GM03348 (cell line): ENCODE results near the gene HDAC4.
"Not testable (repeated sequence)": the region's sequence is repeated elsewhere in the genome, so short reads cannot be mapped to it uniquely, and the experiment has no call there.

Source experiments
- DNase-seq: peaks from one replicate; pipeline ENCODE4 v3.0.0; 2012; ENCODE audit warnings: low spot score

The HDAC4 gene

DNA sequence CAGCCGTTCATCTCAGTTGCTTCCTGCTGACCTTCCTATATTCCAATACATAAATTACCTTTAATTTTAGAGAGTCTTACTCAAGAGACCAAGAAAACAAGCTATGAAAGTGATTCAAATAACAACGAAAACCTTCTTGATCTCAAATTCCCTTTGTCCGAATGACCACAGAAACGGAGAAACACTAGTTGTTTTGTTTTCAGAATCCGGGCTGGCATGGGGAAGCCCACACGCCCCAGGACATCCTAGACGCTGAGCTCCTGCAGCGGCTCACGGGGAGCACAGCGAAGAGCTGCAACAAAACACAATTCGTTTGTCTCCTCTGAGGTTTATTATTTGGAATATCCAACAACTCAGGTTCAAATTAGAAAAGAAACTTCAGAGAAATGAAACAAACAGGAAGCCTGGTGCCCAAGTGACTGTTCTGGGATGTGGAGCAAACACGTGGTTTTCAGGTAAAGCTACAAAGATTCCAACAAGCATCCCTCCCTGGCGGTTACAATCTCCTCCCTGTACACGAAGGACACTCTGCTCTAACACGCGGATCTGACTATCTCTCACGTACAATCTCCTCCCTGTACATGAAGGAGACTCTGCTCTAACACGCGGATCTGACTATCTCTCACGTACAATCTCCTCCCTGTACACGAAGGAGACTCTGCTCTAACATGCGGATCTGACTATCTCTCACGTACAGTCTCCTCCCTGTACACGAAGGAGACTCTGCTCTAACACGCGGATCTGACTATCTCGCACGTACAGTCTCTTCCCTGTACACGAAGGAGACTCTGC, 315.4 kb downstream of the HDAC4 start:
- no peak for DNase-seq

DNA sequence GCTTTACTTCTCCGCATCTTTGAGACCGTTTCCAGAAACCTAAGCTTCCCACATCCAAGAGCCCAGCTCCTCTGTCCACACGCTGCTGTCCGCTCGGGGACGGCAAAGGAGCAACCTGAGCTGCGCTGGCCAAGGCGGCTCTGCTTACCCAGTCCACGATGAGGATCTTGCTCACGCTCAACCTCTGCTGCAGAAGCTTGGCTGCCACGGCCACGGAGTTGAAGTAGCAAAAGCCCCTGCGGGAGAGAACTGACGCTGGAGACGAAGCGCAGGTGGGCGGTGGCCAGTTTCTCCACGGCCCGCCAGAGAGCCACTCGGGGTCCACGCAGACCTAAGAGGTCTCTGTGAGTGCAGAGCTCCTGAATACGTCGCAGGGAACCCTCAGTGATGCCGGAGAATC, 316.8 kb downstream of the HDAC4 start:
- no peak for DNase-seq

DNA sequence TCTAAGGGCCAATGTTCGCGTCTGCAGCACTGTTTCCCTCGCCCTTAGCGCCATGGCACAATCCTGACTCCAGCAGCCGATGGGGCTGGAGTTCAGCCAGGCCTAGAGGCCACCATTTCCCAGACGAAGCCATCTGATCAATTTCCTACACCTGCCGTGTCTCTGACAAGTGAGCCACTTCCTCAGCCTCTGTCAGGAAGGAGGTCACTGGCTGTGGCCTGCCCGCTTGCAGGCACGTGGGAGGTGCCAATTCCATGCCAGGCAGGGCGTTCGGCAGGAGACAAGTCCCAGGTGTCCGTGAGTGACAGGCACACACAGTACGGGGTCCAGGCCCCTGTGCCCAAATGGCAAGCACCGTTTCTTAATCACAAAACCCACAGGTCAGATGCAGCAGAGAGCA, 318.4 kb downstream of the HDAC4 start:
- DNase-seq: no peak

DNA sequence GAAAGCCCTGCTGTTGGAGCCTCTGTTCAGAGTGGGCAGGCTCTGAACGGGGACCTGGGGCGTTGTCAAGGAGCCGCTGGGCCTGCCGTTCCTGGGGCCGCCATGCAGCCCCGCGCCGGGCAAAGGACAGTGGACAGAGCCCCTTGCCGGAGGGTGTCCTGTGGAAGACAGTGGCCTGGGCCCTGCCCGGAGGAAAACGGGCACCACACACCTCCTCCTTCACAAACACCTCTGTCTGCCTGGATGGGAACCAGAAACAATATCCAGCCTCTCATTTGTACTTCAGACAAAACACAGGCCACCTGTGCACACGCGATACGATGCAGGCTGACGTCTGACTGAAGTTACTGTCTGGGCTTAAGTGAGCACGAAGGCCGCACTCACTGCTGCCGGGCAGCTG, 319.2 kb downstream of the HDAC4 start:
- no peak for DNase-seq

DNA sequence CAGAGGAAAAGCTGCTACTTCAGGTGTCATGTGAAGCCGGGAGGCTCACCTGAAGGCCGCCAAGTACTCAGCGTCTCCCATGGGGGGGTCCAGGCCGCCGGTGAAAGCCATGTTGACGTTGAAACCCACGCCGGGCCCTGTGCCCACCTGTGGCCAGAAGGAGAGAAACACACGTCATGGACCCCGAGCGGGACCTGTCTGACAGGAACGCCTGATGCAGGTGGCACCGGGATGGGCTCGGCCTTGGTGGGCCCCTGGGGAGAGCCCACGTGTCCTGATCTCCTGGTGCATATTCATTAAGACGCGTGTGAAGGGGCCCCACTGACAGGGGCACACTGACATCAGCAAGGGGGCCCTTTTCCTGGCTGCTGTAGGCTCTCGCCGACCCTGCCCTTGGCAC, 319.8 kb downstream of the HDAC4 start:
- no peak for DNase-seq

DNA sequence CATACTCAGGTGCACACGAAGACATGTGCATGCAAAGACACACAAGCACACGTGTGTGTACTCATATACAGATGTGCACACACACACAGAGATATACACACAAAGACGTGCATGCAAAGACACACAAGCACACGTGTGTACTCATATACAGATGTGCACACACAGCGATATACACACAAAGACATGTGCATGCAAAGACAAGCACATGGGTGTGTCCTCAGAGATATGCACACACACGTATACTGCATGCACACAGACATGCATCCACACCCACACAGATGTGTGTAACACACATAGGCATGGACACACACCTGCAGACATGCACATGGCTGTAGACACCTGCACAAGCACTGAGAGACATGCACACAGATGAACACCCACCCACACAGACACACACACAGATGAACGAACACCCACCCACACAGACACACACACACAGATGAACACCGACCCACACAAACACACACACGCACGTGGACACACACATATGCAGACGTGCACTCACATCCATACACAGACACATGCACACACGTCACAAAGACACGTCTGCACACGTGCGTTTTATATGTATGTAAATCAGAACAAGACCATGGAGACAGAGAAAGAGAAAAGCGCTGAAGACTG, 321.0 kb downstream of the HDAC4 start:
- no peak for DNase-seq

DNA sequence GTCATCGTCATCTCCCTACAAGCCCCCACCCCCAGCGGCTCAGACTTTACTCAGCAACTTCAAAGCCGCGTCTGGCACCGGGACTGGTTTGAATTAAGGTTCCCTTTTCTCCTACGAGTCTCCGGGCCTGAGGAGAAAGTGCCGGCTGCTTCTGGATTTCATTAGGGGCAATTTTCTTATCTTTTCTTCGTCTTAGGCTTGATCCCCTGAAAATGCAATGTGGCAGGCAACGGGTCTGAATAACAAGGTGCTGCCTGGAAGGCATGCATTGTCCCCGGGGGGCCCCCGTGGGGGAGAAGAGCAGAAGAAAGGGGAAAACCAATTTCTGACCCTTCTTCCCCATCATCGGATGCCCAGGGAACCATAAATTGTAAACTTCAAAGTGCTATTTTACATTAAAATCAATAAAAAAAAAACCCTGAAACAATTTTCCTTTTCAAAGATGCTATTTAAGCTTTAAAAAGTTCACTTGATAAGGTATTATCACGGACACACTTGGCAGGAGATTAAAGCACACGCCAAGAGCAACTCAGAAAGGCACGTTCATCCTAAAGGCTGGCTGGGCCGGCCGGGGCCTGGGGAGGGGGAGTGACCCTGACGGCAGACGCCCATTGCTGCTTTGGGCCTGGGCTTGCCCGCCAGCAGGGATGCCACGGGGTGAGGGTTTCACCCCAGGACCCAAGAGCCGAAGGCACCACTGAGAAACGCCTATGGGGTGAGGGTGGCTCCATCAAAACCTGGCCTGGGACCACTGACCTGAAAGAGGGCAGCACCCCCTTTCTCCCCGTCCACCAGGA, 322.5 kb downstream of the HDAC4 start:
- no peak for DNase-seq

DNA sequence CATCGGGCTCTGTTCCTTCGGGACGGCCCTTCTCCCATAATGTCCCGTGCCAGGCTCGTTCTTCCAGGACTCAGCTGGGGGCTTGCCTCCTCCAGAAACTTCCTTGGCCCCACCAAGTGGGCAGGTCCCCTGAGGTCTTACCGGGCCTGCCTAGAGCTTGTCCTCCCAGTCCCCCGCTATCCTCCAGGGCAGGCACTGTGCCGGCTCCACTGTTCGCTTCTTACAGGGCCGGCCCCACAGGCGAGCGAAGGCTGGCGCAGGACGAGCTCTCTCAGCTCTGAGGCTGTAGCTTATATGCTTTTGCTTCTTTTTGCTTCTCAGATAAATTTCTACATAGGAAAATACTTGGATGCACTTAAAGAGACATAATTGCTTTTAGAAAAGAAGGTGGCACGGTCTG, 323.6 kb downstream of the HDAC4 start:
- DNase-seq: no peak

DNA sequence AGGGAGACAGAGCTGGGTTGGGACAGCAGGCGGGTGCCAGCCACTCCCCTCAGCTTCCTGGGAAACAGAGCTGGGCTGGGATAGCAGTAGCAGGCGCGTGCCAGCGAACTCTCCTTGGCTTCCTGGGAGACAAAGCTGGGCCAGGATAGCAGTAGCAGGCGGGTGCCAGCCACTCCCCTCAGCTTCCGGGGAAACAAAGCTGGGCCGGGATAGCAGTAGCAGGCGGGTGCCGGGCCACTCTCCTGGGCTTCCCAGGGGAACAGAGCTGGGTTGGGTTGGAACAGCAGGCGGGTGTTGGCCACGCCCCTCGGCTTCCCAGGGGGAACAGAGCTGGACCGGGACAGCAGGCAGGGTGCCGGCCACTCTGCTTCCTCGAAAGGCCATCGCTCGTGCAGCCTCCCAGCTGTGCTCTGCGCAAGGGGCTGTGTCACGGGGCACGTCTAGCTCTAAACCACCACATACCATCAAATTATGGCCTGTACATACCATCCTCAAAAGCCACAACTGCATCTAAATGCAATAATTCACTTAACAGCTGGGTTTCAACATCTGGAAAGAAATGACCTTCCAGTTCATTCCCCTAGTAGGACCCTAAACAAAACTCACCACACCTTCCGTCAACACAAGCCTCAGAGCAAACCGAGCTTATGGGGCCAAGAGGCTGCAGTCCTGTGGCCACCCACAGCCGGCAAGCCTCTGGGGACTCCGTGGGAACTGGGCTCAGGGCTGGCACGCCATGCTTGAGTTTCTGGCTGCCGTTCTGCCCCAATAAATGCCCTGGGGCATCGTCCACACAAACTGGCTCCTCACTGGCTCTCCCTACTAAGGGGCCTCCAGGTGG, 324.7 kb downstream of the HDAC4 start:
- DNase-seq: no peak

DNA sequence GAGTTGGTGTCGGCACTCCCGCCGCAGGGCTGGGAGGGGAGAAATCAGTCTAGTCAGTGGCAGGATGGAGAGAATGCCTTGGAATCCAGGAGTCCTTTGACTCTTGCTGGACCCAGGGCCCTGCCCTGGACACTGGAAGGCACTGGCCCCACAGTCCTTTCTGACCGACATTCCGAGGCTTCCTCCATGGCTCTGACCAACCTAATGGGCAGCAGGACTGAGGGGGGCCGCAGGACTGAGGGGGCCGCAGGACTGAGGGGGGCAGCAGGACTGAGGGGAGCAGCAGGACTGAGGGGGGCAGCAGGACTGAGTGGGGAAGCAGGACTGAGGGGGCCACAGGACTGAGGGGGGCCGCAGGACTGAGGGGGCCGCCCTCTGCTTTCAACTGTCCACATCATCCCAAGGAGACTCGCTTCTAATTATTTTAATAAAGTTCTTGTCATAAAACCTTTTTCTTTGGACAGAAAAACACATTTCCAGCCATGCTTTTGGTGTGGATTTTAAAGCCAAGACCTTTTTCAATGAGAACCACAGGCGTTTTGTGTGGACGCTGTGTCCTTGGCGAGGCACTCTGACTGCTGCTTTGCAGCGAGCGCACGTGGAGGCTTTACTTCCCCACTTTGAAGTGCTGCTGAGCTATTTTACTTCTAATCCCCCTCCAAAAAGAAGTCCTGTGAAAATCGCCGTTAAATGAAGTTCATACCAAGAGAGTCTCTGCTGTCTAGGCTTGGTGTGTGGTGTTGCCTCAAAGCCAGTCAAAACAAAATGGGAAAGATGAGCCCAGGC, 326.9 kb downstream of the HDAC4 start:
- DNase-seq: no peak

DNA sequence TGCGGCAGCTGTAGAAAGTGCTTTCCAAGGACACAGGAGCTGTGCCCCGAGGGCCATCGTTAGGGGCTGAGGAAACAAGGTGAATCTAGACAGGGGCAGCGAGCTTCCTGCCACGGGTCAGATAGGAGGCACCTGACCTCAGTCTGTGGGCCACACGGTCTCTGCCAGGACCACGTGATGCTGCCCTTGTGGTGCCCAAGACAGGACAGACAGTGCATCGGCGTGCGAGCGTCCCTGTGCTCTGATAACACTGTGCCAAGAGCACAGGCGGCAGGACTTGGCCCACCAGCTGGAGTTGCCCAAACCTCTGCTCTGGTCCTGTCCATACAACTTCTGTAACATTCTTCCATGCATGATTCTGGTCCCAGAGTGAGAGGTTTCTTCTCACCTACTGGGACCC, 327.6 kb downstream of the HDAC4 start:
- no peak for DNase-seq

DNA sequence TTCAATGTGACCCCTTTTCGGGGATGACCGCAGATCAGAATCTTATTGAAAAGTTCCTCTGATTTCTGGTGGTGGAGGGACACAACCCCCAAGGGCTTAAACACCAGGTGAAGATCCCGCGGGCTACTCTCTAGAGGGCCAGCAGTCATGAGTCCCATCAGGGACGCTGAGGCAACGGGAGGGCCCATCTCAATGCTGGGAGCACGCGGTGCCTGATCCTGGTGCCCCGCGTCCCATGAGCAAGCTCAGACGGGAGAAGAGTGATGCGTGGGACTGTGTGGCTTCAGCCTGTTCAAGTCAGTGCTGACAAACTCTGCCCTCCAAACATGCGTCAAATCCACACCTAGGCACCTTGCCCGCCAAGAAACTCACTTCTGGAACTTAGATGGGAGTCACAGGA, 328.0 kb downstream of the HDAC4 start:
- DNase-seq: no peak

DNA sequence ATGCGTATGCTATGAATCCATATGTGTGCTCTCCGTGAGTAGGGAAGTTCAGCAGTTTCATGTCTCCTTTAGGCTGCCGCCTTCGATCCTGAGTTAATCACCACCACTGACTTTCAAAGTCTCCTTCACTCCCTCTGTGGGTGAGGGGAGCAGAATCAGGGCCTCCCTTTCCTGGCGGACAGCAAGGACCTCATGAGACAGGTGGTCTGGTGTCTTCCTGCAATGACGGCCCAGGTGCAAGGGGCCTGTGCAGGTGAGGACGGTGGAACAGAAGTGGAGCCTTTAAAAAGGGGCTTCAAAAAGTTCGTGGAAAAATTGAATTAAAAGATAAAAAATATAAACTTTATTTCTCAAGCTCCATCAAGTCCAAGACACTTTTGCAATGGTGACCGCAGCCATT, 330.4 kb downstream of the HDAC4 start:
- DNase-seq: no peak

DNA sequence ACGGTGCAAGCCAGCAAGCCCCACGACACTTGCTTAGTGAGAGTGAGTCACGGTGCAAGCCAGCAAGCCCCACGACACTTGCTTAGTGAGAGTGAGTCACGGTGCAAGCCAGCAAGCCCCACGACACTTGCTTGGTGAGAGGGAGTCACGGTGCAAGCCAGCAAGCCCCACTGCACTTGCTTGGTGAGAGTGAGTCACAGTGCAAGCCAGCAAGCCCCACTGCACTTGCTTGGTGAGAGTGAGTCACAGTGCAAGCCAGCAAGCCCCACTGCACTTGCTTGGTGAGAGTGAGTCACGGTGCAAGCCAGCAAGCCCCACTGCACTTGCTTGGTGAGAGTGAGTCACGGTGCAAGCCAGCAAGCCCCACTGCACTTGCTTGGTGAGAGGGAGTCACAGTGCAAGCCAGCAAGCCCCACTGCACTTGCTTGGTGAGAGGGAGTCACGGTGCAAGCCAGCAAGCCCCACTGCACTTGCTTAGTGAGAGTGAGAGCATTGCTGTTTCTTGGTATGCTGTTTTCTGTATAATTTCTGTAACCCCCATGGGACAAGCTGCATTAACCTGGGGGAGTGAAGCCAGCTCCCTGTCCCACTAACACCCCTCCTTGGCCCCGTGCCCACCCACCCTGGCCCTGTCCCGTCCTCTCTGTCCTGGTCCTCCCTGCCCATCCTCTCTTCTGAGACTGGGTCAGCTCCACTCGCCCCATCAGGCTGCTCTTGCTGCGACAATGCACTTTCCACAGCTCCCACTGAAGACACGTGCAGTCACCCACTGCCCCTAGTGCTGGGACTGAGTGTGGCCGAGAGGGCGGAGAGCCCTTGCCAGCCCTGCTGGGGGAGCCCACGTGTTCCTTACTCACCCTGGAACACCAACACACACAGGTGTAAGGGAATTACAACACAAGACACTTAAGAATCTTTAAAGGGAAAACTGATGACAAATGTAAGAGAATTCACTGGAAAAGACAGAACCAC, 331.2 kb downstream of the HDAC4 start:
- not testable (repeated sequence) for DNase-seq

DNA sequence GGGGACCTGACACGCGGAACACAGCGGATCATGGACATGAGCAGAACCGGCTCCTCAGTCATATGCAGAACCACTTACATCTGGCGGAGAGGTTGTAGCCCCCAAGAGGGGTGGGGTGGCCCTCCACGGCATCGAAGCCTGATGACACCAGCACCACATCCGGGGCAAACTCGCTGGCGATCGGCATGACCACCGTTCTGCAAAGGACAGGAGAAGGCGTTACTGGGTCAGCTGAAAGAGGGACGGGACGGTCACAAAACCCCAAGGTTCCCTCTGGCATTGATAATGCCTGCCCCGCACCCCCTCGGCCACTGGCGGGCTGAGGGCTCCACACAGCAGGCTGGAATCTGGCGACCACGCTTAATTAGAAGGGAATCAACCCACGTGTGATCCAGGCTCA, 332.4 kb downstream of the HDAC4 start:
- no peak for DNase-seq

DNA sequence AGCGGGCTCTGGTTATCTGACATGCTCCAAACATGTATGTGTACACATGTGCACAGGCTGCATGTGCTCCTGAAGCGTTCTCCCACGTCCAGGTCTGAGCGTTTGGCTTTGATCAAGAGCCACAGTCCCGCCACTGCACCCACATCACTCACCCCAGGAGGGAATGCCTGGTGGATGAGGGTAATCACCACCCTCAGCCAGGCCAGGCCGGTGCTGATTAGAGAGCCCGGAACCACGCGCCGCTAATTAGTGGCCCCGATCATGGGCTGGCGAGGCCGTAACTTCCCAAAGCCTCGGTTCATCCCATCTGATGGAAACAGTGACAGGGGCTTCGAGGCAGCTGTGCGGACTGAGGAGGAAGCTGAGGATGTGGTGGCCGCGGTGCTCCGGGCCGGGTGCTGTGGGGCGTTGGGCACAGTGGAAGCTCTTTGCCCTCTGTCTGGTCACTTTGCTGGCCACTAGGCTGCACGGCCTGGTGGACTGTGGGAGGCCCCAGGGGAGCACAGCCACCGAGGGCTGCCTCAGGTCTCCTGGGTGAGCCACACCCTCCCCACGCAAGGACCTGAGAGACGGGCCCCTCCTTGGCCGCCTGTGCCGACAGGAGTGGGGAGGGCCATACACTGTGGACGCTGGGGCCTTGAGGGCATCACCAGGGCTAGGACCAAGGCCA, 333.5 kb downstream of the HDAC4 start:
- no peak for DNase-seq

DNA sequence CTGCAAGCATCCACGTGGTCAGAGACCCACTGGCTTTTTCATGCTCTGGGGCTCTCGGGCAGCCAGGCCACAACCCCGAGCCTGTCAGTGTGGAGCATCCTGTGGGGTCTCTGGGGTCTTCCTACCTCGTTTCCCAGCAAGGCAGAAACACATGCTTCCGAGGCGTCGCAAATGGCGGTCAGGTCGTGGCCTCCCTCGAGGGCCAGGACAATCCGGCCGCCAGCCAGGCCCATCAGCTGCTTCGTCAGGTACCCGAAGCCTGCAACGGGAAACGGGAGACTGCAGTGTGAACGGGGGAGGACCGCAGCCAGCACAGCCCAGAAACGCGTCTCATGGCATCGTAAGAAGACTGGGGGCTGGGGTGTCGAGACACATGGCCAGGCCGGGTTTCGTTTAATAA, 334.2 kb downstream of the HDAC4 start:
- DNase-seq: no peak

DNA sequence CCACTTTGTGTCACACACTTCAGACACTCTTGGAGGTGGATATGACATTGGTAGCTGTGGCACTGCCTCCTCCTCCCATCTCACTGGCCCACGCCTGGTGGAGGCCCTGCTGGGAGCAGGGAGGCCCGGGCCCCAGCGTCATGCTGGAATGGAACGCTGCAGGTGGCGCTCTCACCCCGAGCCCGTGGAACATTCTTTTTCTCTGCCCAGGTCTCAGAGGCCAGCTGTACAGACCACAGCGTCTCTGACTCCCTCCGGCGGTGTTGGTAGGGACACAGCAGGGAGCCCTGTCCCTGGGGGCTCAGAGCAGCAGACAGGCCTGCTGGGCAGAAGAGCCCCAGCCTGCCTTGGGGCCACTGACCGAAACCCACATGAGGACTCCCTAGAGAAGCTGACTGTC, 334.9 kb downstream of the HDAC4 start:
- DNase-seq: no peak

DNA sequence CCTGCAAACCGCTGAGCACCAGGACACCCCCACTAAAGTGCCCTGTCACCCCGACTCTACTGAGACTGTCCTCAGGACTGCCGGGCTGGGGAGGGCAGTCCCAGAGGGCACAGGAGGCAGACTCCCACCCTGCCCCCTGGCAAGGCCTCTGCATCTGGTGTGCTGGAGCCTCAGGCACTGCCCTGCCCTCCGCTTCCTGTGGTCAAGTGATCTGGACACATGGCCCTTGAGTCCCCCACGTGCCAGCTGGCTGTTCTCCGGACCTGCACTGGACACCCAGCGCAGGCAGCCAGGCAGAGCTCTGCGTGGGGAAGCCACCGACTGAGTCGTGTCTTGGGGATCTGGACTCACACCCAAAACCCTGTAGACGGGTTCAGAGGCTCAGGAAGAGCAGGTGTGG, 335.3 kb downstream of the HDAC4 start:
- DNase-seq: no peak

DNA sequence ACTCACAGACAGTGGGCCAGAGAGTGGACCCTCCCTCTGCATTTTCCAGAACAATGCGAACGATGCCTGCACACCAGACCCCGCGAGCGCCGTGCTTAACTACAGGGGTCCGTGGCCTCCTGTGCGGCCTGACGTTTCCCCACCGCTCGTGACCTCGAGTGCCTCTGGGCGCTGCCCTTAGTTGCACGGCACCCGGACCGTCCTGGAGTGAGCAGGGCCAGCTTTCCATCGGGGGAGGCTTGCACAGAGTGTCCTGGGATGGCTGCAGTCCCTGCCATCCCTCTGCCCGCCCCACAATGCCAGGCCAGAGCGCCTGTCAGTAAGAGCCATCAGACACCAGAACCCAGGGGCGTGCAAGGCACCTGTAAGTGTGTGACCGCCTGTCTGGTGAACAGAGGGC, 335.9 kb downstream of the HDAC4 start:
- DNase-seq: no peak
